BLaER1 treated with 17β-estradiol and CSF1 and Interleukin-3, amounts not matched to agents 10 nM and 100 nM (cell line): ENCODE data around the gene GRHPR.
A peak's percentile ranks its signal among the peaks of the same experiment; 100 is the strongest.

Experiments used
- H3K27ac ChIP-seq, 11 experiments: shearing (Covaris generic); formaldehyde crosslinking; 2 replicates each; pipeline ENCODE4 v1.8.1; 2022
- H3K27me3 ChIP-seq, 11 experiments: shearing (Covaris generic); formaldehyde crosslinking; 2 replicates each; pipeline ENCODE4 v1.8.1; 2022
- H3K36me3 ChIP-seq, 11 experiments: shearing (Covaris generic); formaldehyde crosslinking; 2 replicates each; pipeline ENCODE4 v1.8.1; 2022
- H3K4me1 ChIP-seq, 10 experiments: shearing (Covaris generic); formaldehyde crosslinking; 2 replicates each; pipeline ENCODE4 v1.8.1; 2022
- H3K4me2 ChIP-seq, 11 experiments: shearing (Covaris generic); formaldehyde crosslinking; 2 replicates each; pipeline ENCODE4 v1.8.1; 2022
- H3K4me3 ChIP-seq, 10 experiments: shearing (Covaris generic); formaldehyde crosslinking; 2 replicates each; pipeline ENCODE4 v1.8.1; 2022
- H3K9ac ChIP-seq, 11 experiments: shearing (Covaris generic); formaldehyde crosslinking; 2 replicates each; pipeline ENCODE4 v1.8.1; 2022
- H3K9me3 ChIP-seq, 11 experiments: shearing (Covaris generic); formaldehyde crosslinking; replicated peaks in 1 of 11; 2 replicates each; pipeline ENCODE4 v1.8.1; 2022
- H4K20me1 ChIP-seq, 11 experiments: shearing (Covaris generic); formaldehyde crosslinking; 2 replicates each; pipeline ENCODE4 v1.8.1; 2022
- Cebpa-rat ChIP-seq, 11 experiments: shearing (Covaris generic); IDR thresholded peaks; 2 replicates each; pipeline ENCODE4 v1.8.1; 2022

The GRHPR gene

DNA sequence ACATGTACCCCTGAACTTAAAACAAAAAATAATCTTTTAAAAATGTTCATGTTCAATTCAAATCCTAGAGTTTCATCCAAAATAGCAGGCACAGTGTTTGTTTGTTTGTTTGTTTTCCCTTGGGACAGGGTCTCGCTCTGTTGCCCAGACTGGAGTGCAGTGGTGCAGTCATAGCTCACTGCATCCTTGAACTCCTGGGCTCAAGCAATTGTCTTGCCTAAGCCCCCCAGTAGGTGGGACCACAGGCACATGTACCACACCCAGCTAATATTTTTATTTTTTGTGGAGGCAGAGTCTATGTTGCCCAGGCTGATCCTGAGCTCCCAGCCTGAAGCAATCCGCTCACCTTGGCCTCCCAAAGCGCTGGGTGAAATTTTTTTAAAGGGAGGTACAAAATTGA is 58.3 kb downstream of the GRHPR start:
- Histone ChIP-seq H3K4me2 (peak overlapping the region in 3 of 11 experiments; percentile 3 to 28 (median 9); a peak in 1 of 22 replicates), H3K27ac (no peak overlapping the region), H3K4me1 (peaks cover 4 to 23% (median 11%) of the 10 kb centered on the region in 10 experiments; a peak in 16 of 20 replicates), H3K36me3 (no peaks in the 10 kb centered on the region), H3K4me3 (no peak overlapping the region), H4K20me1 (no peaks in the 10 kb centered on the region), H3K9ac (no peak overlapping the region), H3K27me3 (no peaks in the 10 kb centered on the region), H3K9me3 (peaks cover 1 to 5% (median 4%) of the 10 kb centered on the region in 11 experiments; a peak in 19 of 22 replicates)
- TF ChIP-seq Cebpa-rat (IDR thresholded peaks at IDR 0.05) = no peak

GRCh38 chr9:37485389-37486255 is 63.1 kb downstream of the GRHPR start, which contains the start of gene POLR1E:
POLR1E (plus strand) TSS chr9:37485948; CDS start chr9:37486048, 100 bp downstream.
- Histone ChIP-seq H3K9me3 (no peaks in the 10 kb centered on the region), H3K27ac (peak within 1 kb of the TSS in 10 of 11 experiments; percentile 59 to 88 (median 79); a peak in 21 of 22 replicates)

DNA sequence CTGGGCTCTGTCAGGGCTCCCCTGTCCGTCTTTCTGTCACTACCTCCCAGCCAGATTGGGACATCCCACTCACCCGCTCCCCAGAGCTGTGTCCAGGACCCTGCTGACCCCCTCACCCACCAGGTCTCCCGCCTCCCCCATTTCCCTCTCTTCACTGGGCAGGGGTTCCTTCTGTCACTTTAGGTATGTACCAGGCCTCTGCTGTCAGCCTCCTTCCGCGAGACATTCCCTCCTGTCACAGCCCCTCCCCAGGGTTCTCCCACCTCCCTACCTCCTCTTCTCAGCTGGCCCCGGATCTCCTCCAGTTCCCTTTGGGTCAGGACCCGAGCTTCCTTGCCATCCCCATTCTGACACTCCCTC is 63.7 kb downstream of the GRHPR start:
- H4K20me1 ChIP-seq = peaks cover 0 to 32% (median 0%) of the 10 kb centered on the region in 11 experiments; a peak in 9 of 22 replicates
- peaks cover 25 to 43% (median 33%) of the 10 kb centered on the region in 10 experiments for H3K4me1 ChIP-seq
- H3K4me2 ChIP-seq = peak overlapping the region; percentile 90 to 98 (median 96)
- H3K9me3 ChIP-seq = no peaks in the 10 kb centered on the region
- H3K36me3 ChIP-seq = peaks cover 23 to 41% (median 36%) of the 10 kb centered on the region in 11 experiments
- H3K27me3 ChIP-seq = no peaks in the 10 kb centered on the region
- no peak for TF ChIP-seq Cebpa-rat (IDR thresholded peaks at IDR 0.05)
- H3K4me3 ChIP-seq = peak overlapping the region; percentile 69 to 92 (median 86)
- peak overlapping the region; percentile 80 to 93 (median 84) for H3K9ac ChIP-seq
- peak overlapping the region in 10 of 11 experiments; percentile 59 to 88 (median 79); a peak in 21 of 22 replicates for H3K27ac ChIP-seq

More at GRCh38 chr9:37485389-37486255, 63.1 kb downstream of the GRHPR start, which contains the start of gene POLR1E:
- Histone ChIP-seq H3K36me3 (peaks cover 17 to 35% (median 30%) of the 10 kb centered on the region in 11 experiments), H3K4me3 (peak within 1 kb of the TSS; percentile 69 to 92 (median 86)), H4K20me1 (peaks cover 0 to 32% (median 0%) of the 10 kb centered on the region in 11 experiments; a peak in 9 of 22 replicates), H3K4me2 (peak within 1 kb of the TSS; percentile 90 to 98 (median 96)), H3K9ac (peak within 1 kb of the TSS; percentile 80 to 93 (median 84)), H3K27me3 (no peaks in the 10 kb centered on the region), H3K4me1 (peaks cover 25 to 47% (median 36%) of the 10 kb centered on the region in 10 experiments)
- TF ChIP-seq Cebpa-rat (IDR thresholded peaks at IDR 0.05) = no peak
